ENCODE results near the gene MLEC.

DNA sequence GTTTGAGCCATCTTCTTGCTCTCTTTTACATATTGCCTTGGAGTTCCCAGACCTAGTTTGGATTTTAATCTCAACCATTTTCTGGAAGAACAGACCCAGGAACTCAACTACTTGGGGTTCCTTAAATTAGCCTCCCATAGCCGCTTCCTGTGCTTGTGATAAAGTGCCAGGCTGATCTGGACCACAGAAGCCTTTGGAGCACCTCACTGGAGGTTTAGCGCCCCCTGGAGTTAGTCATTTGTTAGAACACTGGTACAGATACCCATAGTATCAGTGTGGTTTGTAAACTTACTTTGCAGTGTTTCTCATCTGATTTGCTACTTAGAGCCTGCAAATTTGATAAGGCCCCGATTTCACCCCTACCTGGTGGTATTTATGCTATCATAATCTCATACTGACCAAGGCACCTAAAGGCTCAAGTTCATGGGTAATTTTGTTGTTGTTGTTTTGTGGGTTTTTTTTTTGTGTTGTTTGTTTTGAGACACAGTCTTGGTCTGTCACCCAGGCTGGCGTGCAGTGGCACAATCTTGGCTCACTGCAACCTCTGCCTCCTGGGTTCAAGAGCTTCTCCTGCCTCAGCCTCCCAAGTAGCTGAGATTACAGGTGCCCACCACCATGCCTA is 27.0 kb downstream of the MLEC start:
- TF ChIP-seq ZFP30 (CRISPR knock-in tag; IDR thresholded peaks at IDR 0.05): no peak
- TF ChIP-seq ZC3H10 (CRISPR knock-in tag; IDR thresholded peaks at IDR 0.05): no peak
- TF ChIP-seq, protein P1, sequence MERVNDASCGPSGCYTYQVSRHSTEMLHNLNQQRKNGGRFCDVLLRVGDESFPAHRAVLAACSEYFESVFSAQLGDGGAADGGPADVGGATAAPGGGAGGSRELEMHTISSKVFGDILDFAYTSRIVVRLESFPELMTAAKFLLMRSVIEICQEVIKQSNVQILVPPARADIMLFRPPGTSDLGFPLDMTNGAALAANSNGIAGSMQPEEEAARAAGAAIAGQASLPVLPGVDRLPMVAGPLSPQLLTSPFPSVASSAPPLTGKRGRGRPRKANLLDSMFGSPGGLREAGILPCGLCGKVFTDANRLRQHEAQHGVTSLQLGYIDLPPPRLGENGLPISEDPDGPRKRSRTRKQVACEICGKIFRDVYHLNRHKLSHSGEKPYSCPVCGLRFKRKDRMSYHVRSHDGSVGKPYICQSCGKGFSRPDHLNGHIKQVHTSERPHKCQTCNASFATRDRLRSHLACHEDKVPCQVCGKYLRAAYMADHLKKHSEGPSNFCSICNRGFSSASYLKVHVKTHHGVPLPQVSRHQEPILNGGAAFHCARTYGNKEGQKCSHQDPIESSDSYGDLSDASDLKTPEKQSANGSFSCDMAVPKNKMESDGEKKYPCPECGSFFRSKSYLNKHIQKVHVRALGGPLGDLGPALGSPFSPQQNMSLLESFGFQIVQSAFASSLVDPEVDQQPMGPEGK (CRISPR knock-in tag; IDR thresholded peaks at IDR 0.05; ENCODE audit: borderline replicate concordance): no peak

Data from SK-N-SH treated with all-trans-retinoic acid at 6 μM for 48 hours (cell line).